Thoracic aorta (tissue), 2 donors: Measurements from ENCODE around the gene CIPC. TPM values are rescaled to one million over a fixed set of nuclear protein-coding genes. Genes with fewer than 3 reads are reported as not detected.

Experiments
- ATAC-seq: fragments of 150-250 bp; one replicate; pipeline ENCODE4 v1.8.0; 2017; ENCODE audit warnings: low read depth; ENCODE audit not compliant: insufficient number of reproducible peaks, low FRiP score
- DNase-seq: peaks from one replicate; pipeline ENCODE4 v3.0.0-alpha.2; 2020; ENCODE audit warnings: low spot score
- H3K27ac ChIP-seq, 2 donors: fragments of 200-600 bp; sonication (generic); 1 replicate in 1 of 2; 2 replicates in 1 of 2; pipeline ENCODE4 v1.5.1; 2016; ENCODE audit warnings: mild to moderate bottlenecking in 2 of 2, moderate library complexity in 2 of 2
- H3K27me3 ChIP-seq: fragments of 200-600 bp; sonication (generic); replicated peaks from 2 replicates; pipeline ENCODE4 v1.6.0; 2016; ENCODE audit warnings: mild to moderate bottlenecking; ENCODE audit not compliant: insufficient read depth
- H3K36me3 ChIP-seq: fragments of 200-600 bp; sonication (generic); one replicate; pipeline ENCODE4 v1.5.1; 2016
- H3K4me1 ChIP-seq, 2 donors: fragments of 200-600 bp; sonication (generic); 1 replicate in 1 of 2; 2 replicates in 1 of 2; pipeline versions ENCODE4 v1.5.1 to v1.6.0; 2016; ENCODE audit warnings: low read depth in 2 of 2, mild to moderate bottlenecking in 1 of 2; ENCODE audit not compliant: control insufficient read depth in 1 of 2
- H3K4me3 ChIP-seq: fragments of 200-600 bp; sonication (generic); 2 replicates; pipeline ENCODE4 v1.5.1; 2016; ENCODE audit warnings: mild to moderate bottlenecking
- H3K9me3 ChIP-seq: fragments of 200-600 bp; sonication (generic); 2 replicates; pipeline ENCODE4 v1.5.1; 2016
- total RNA-seq, 2 donors: library from RNA; depleted of rRNA; stranded (reverse); fragments of >200 nt; gene quantifications; one replicate each; pipeline versions ENCODE4 v1.1.0 to v1.2.3, GENCODE V29; 2016
- TF ChIP-seq, protein P1 (sequence below): fragments of 200-600 bp; sonication (generic); IDR thresholded peaks from one replicate; pipeline ENCODE4 v1.5.1; 2019; ENCODE audit warnings: antibody characterized with exemption

Gene CIPC, protein sequence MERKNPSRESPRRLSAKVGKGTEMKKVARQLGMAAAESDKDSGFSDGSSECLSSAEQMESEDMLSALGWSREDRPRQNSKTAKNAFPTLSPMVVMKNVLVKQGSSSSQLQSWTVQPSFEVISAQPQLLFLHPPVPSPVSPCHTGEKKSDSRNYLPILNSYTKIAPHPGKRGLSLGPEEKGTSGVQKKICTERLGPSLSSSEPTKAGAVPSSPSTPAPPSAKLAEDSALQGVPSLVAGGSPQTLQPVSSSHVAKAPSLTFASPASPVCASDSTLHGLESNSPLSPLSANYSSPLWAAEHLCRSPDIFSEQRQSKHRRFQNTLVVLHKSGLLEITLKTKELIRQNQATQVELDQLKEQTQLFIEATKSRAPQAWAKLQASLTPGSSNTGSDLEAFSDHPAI
- total RNA-seq = 10 to 100 TPM; 38.3 to 44.4 TPM

DNA sequence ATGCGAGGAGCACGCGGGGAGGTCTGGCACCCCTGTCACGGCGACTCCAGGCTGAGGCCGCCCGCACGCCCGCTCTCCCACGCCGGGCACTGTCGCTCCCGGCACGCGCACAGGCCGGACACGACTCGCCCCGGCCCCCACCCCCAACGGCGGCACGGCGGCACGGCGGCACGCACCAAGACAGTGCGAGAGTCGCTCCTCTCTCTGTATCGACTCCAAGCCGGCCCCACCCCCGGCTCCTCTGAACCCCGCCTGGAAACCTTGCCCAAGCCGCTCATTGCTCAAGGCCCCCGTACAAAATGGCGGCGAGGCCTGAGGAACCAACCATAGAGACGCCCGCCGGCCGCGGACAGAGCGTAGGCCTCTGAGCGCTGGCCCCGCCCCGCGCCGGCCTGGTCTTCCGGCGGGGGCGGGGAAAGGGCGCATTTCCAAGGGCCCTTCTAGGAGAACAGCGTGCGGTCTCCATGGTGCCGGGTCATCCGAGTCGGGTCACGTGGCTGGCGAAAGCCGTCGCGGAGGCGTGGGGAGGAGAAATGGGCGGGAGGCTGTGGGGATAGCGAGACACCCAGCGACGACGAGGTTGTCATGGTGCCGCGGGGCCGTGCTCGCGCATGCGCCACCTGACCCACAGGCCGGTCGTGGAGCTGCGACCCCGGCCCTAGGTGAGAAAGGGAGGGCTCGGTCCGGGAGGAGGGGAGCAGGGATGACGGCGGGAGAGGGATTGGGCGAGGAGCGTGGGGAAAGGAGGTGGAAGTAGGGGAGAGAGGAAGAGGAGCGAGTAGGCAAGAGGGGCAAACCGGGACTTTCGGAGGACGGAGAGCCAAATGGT is at the start of gene CIPC:
Gene CIPC (plus strand): TSS at position 559 of the 829 bp plus-strand sequence. CDS start 7,451 bp downstream, outside the sequence.
- ATAC-seq = peak; percentile 94
- H3K4me1 ChIP-seq = peaks cover 30 to 51% of the 10 kb centered on the region in 2 donors
- DNase-seq = peak; percentile 98
- TF ChIP-seq, protein P1, sequence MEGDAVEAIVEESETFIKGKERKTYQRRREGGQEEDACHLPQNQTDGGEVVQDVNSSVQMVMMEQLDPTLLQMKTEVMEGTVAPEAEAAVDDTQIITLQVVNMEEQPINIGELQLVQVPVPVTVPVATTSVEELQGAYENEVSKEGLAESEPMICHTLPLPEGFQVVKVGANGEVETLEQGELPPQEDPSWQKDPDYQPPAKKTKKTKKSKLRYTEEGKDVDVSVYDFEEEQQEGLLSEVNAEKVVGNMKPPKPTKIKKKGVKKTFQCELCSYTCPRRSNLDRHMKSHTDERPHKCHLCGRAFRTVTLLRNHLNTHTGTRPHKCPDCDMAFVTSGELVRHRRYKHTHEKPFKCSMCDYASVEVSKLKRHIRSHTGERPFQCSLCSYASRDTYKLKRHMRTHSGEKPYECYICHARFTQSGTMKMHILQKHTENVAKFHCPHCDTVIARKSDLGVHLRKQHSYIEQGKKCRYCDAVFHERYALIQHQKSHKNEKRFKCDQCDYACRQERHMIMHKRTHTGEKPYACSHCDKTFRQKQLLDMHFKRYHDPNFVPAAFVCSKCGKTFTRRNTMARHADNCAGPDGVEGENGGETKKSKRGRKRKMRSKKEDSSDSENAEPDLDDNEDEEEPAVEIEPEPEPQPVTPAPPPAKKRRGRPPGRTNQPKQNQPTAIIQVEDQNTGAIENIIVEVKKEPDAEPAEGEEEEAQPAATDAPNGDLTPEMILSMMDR = no peak
- H3K9me3 ChIP-seq = no peaks in the 10 kb centered on the region
- H3K4me3 ChIP-seq = peak within 1 kb of the TSS; percentile 96
- no peaks in the 10 kb centered on the region for H3K27me3 ChIP-seq
- peak within 1 kb of the TSS; percentile 98 for H3K27ac ChIP-seq
- H3K36me3 ChIP-seq = no peaks in the 10 kb centered on the region

DNA sequence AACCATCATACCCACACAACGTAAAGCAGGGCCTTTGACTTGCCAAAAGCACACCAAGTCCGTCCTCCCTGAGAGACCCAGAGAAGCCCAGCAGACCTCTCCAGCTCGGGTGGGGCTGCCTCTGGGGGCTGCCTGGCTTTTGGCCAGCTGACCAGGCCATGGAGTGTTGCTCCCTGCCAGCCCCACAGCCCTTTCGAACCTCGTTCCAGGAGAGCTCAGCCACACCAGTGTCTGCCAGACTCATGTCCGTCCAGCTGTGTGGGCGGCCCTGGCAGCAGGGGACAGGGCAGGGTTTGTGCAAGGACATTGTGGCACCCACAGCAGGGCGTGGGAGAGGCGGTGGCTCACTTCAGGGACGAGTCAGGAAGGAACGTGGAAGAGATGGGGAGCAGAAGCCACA is 46.9 kb upstream of the CIPC start:
- Histone ChIP-seq H3K36me3 (no peaks in the 10 kb centered on the region), H3K4me1 (peaks cover 14 to 41% of the 10 kb centered on the region in 2 donors), H3K27ac (peak overlapping the region; percentile 79 to 80), H3K9me3 (no peaks in the 10 kb centered on the region), H3K27me3 (no peaks in the 10 kb centered on the region), H3K4me3 (peak overlapping the region; percentile 17)
- ATAC-seq (peak; percentile 52), DNase-seq (peak; percentile 78)
- TF ChIP-seq, protein P1 = no peak

DNA sequence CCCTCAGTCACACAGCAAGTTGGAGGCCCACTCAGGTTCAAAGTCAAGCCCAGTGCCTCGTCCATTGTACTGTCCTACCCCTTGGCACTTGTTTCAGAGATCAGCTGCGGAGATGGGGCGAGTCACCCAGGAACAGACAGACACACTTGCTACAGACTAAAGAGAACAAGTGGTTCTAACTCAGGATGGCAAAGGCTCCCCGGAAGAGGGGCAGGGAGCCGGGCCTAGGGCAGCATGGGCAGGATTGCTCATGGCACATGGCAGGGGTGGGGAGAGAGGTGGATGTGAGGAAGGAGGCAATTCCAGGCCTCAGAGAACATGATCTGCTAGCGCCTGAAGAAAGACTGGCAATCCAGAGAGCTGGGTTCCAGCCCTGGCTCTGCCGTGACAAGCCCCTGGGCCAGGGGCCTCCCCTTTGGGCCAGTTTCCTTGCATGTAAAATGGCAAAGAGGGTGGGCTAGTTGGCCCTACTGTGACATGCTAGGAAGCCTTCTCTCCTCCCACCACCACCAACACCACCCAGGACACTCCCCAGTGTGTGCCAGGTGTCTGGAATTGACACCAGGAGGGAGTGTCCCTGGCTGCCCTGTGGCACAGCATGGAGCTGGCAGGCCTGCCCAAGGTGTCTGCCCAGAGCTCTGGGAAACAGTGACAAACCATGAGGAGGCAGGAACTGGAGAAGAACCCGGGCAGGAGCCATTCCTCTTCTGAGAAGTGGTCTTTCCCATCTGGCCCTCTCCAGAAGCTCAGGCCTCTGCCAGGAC is 45.6 kb upstream of the CIPC start:
- Histone ChIP-seq H3K27ac (peak overlapping the region; percentile 79 to 80), H3K9me3 (no peaks in the 10 kb centered on the region), H3K27me3 (no peaks in the 10 kb centered on the region), H3K4me3 (no peak overlapping the region), H3K36me3 (no peaks in the 10 kb centered on the region), H3K4me1 (peaks cover 13 to 37% of the 10 kb centered on the region in 2 donors)
- ATAC-seq (peak; percentile 13), DNase-seq (no peak)
- TF ChIP-seq, protein P1 = no peak

DNA sequence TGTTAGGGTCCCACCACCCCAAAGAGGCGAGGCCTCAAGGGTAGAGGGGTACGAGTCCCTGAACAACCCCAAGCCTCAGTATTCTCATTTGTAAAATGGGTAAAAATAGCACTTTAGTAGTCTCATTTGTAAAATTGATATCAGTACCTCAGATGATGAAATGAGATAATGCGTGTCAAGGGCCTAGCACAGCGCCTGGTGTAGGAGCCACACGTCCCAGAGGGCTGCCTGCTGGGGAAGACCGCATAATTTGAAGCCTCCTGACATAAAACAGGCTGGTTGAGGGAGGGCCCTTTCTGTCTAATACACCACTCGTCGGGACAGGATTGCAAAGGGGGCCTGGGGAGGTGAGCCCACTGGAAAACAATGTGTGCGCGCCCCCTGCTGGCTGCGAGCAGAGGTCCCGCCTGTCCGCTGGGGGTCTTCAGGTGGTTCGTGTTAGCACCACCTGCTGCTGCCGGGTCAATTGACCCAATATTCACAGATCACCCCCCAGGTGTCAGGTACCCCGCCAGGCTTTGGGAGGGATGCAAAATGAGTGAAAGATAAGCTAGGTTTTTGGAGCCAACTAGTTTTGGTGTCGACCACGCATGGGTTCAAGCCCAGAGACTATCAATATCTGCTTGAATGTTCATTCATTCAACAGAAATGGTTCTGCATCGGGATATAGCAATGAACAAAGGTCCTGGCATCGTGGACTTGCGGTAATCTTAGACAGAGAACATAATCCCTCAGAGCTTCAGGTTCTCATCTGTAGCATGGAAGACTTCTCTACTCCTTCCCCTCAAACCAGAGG is 44.8 kb upstream of the CIPC start:
- peaks cover 13 to 37% of the 10 kb centered on the region in 2 donors for H3K4me1 ChIP-seq
- H3K9me3 ChIP-seq = no peaks in the 10 kb centered on the region
- TF ChIP-seq, protein P1 = peak; percentile 96
- no peaks in the 10 kb centered on the region for H3K36me3 ChIP-seq
- H3K27me3 ChIP-seq = no peaks in the 10 kb centered on the region
- DNase-seq (no peak), ATAC-seq (no peak)
- peak overlapping the region; percentile 79 to 80 for H3K27ac ChIP-seq
- no peak overlapping the region for H3K4me3 ChIP-seq
